Ascending aorta (tissue), 2 donors: Measurements from ENCODE around the gene SKIL. TPM values are rescaled to one million over a fixed set of nuclear protein-coding genes. Genes with fewer than 3 reads are reported as not detected.

Experiments
- DNase-seq, 2 donors: peaks; one replicate each; pipeline ENCODE4 v3.0.0-alpha.2; 2019; ENCODE audit warnings: low spot score in 2 of 2
- H3K27ac ChIP-seq, 2 donors: fragments of 200-600 bp; sonication (generic); one replicate each; pipeline ENCODE4 v1.5.1; 2016 to 2017; ENCODE audit warnings: mild to moderate bottlenecking in 1 of 2
- H3K27me3 ChIP-seq: fragments of 200-600 bp; sonication (generic); one replicate; pipeline ENCODE4 v1.5.1; 2017
- H3K36me3 ChIP-seq, 2 donors: fragments of 200-600 bp; sonication (generic); one replicate each; pipeline ENCODE4 v1.5.1; 2016
- H3K4me1 ChIP-seq, 2 donors: fragments of 200-600 bp; sonication (generic); one replicate each; pipeline ENCODE4 v1.5.1; 2016 to 2017; ENCODE audit warnings: mild to moderate bottlenecking in 1 of 2
- H3K4me3 ChIP-seq, 2 donors: fragments of 200-600 bp; sonication (generic); one replicate each; pipeline ENCODE4 v1.5.1; 2016 to 2017; ENCODE audit warnings: mild to moderate bottlenecking in 1 of 2
- H3K9me3 ChIP-seq, 2 donors: fragments of 200-600 bp; sonication (generic); one replicate each; pipeline ENCODE4 v1.5.1; 2016
- CTCF ChIP-seq, 3 experiments: fragments of 200-600 bp in 2 of 3; fragments of 450-650 bp in 1 of 3; sonication (generic) in 2 of 3; IDR thresholded peaks; one replicate each; pipeline ENCODE4 v1.5.1; 2016 to 2019; ENCODE audit warnings: antibody characterized with exemption in 3 of 3, mild to moderate bottlenecking in 1 of 3, moderate library complexity in 1 of 3
- intact Hi-C: fragments of 100-400 bp; cut with DNase I; formaldehyde crosslinking; loops from one replicate; pipeline ENCODE4 v1.15.1; 2023
- total RNA-seq: library from RNA; depleted of rRNA; stranded (reverse); fragments of >200 nt; gene quantifications from one replicate; pipeline ENCODE4 v1.1.0, GENCODE V29; 2016

The SKIL gene
- total RNA-seq, 1 donor from 2014 or later = 30.2 TPM

GRCh38 chr3:170367797-170368196 is 10.3 kb downstream of the SKIL start:
- H3K27me3 ChIP-seq = no peaks in the 10 kb centered on the region
- H3K4me1 ChIP-seq = peaks cover 5 to 17% of the 10 kb centered on the region in 2 donors
- DNase-seq = no peak
- peaks cover 5 to 12% of the 10 kb centered on the region in 2 donors for H3K36me3 ChIP-seq
- TF ChIP-seq CTCF (IDR thresholded peaks at IDR 0.05) = no peak
- H3K27ac ChIP-seq = no peak overlapping the region
- H3K4me3 ChIP-seq = no peak overlapping the region
- H3K9me3 ChIP-seq = no peaks in the 10 kb centered on the region
- intact Hi-C loops = no loop called here

GRCh38 chr3:170368921-170369320 is 11.4 kb downstream of the SKIL start:
- no peak for DNase-seq
- Histone ChIP-seq H3K27ac (no peak overlapping the region), H3K27me3 (no peaks in the 10 kb centered on the region), H3K4me1 (peaks cover 0 to 19% of the 10 kb centered on the region in 2 donors), H3K4me3 (peak overlapping the region in 1 of 2 donors; percentile 3), H3K36me3 (peaks cover 8 to 11% of the 10 kb centered on the region in 2 donors), H3K9me3 (no peaks in the 10 kb centered on the region)
- TF ChIP-seq CTCF (IDR thresholded peaks at IDR 0.05) = peak in 1 of 3 experiments; percentile 27
- intact Hi-C loops = no loop called here

- no peak overlapping the region for H3K4me3 ChIP-seq
- peaks cover 6 to 7% of the 10 kb centered on the region in 2 donors for H3K36me3 ChIP-seq
- H3K9me3 ChIP-seq = no peaks in the 10 kb centered on the region
- peaks cover 4 to 27% of the 10 kb centered on the region in 2 donors for H3K4me1 ChIP-seq
- no peak for DNase-seq
- no peak for TF ChIP-seq CTCF (IDR thresholded peaks at IDR 0.05)
- no peaks in the 10 kb centered on the region for H3K27me3 ChIP-seq
- intact Hi-C loops = no loop called here
- H3K27ac ChIP-seq = peak overlapping the region in 1 of 2 donors; percentile 10
These were observed 14.8 kb downstream of the SKIL start for GRCh38 chr3:170372190-170372879.

DNA sequence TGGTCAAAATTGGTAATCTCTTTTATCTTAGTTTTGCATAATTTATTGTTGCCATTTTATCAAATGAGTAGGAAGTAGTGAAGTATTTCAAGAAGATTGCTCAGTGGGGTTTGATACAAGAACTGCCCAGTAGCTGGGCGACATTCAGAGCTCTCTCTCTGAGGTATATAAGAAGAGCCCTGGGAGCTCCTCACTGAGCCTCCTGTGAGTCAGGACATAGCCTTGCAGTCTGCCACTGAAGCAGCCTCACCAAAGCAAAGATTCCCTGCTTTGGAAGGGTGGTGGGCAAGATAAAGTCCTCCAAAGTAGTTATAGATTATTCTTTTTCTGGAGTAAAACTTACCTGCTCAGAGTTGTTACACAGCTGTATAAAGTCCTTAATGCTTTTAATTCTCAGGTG is 26.1 kb downstream of the SKIL start:
- Histone ChIP-seq H3K36me3 (peaks cover 47 to 65% of the 10 kb centered on the region in 2 donors), H3K27me3 (no peaks in the 10 kb centered on the region), H3K9me3 (no peaks in the 10 kb centered on the region), H3K4me3 (no peak overlapping the region), H3K27ac (no peak overlapping the region), H3K4me1 (no peaks in the 10 kb centered on the region)
- intact Hi-C loops = no loop called here
- no peak for DNase-seq
- TF ChIP-seq CTCF (IDR thresholded peaks at IDR 0.05) = no peak

DNA sequence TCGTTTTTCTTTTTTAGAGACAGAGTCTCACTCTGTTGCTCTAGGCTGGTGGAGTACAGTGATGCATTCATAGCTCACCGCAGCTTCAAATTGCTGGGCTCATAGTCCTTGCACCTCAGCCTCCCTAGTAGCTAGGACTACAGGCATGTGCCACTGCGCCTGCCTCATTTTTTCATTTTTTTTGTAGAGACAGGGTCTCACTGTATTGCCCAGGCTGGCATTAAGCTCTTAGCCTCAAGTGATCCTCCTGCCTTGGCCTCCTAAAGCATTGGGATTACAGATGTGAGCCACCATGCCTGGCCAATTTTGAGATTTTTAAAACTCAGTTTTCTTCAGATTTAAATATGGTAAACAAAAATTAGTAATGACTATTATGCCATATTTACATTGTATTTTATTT is 29.0 kb downstream of the SKIL start:
- H3K27me3 ChIP-seq = no peaks in the 10 kb centered on the region
- no peaks in the 10 kb centered on the region for H3K4me1 ChIP-seq
- H3K27ac ChIP-seq = no peak overlapping the region
- no peak for TF ChIP-seq CTCF (IDR thresholded peaks at IDR 0.05)
- DNase-seq = no peak
- H3K36me3 ChIP-seq = peaks cover 48 to 78% of the 10 kb centered on the region in 2 donors
- no peak overlapping the region for H3K4me3 ChIP-seq
- no peaks in the 10 kb centered on the region for H3K9me3 ChIP-seq
- intact Hi-C loops = no loop called here
